IMR-90 (cell line): ENCODE data around the gene CAMK4. TPM values are rescaled to one million over a fixed set of nuclear protein-coding genes. Genes with fewer than 3 reads are reported as not detected.

Experiments
- ATAC-seq: fragments of 200-7000 bp; cut with Tn5 transposase; 2 replicates; pipeline ENCODE4 v1.9.1; 2020; ENCODE audit warnings: low read depth, mild to moderate bottlenecking, moderate library complexity
- BruUV-seq: library from RNA; stranded (reverse); fragments of 400-500 nt; replicated peaks from 2 replicates; lab custom pipeline; 2021; lab: Mats Ljungman, UMichigan
- CTCF ChIA-PET: fragments of 300-600 bp; formaldehyde crosslinking; extraction: SDS; loops from one replicate; lab custom pipeline; 2021; ENCODE audit warnings: antibody characterized with exemption; lab: Yijun Ruan, JAX
- POLR2A ChIA-PET: fragments of 300-600 bp; sonication (Branson Sonifier 250); formaldehyde crosslinking; loops from one replicate; lab custom pipeline; 2022; ENCODE audit warnings: antibody characterized with exemption; ENCODE audit not compliant: unreplicated experiment; lab: Charles Lee
- DNase-seq: peaks from one replicate; pipeline ENCODE4 v3.0.0; 2013
- H2AFZ ChIP-seq: replicated peaks from 2 replicates; pipeline ENCODE3; 2013; ENCODE audit warnings: low read length, mild to moderate bottlenecking; ENCODE audit not compliant: poor library complexity
- H2AK5ac ChIP-seq: 2 replicates; pipeline ENCODE4 v1.6.1; 2013; ENCODE audit warnings: low read depth, low read length, inconsistent platforms
- H2AK9ac ChIP-seq: replicated peaks from 2 replicates; pipeline ENCODE3; 2013; ENCODE audit warnings: mild to moderate bottlenecking, low read depth, low read length, moderate library complexity; ENCODE audit not compliant: poor library complexity
- H2BK120ac ChIP-seq: 2 replicates; pipeline ENCODE4 v1.6.1; 2013; ENCODE audit warnings: low read depth, low read length, inconsistent platforms
- H2BK15ac ChIP-seq: 3 replicates; pipeline ENCODE4 v1.6.1; 2013; ENCODE audit warnings: low read depth, low read length, inconsistent platforms
- H2BK20ac ChIP-seq: 2 replicates; pipeline ENCODE4 v1.6.1; 2013; ENCODE audit warnings: low read depth, mild to moderate bottlenecking, inconsistent platforms, low read length, moderate library complexity
- H2BK5ac ChIP-seq: 2 replicates; pipeline ENCODE4 v1.6.1; 2013; ENCODE audit warnings: mild to moderate bottlenecking, low read depth, low read length, inconsistent platforms; ENCODE audit not compliant: poor library complexity, severe bottlenecking
- H3K14ac ChIP-seq: replicated peaks from 2 replicates; pipeline ENCODE4 v1.6.1; 2013; ENCODE audit warnings: low read depth, low read length, inconsistent platforms
- H3K18ac ChIP-seq: 2 replicates; pipeline ENCODE4 v1.6.1; 2013; ENCODE audit warnings: low read depth, low read length, control low read depth
- H3K23ac ChIP-seq: 2 replicates; pipeline ENCODE4 v1.6.1; 2013; ENCODE audit warnings: low read depth, low read length, inconsistent platforms
- H3K27ac ChIP-seq: 2 replicates; pipeline ENCODE4 v1.5.1; 2013; ENCODE audit warnings: mild to moderate bottlenecking, control low read depth, low read length; ENCODE audit not compliant: insufficient read depth
- H3K27me3 ChIP-seq: 2 replicates; pipeline ENCODE4 v1.6.1; 2013; ENCODE audit warnings: low read length; ENCODE audit not compliant: control insufficient read depth, insufficient read depth
- H3K36me3 ChIP-seq: 2 replicates; pipeline ENCODE4 v1.6.1; 2013; ENCODE audit warnings: low read length, mixed read lengths; ENCODE audit not compliant: control insufficient read depth, insufficient read depth
- H3K4ac ChIP-seq: 2 replicates; pipeline ENCODE4 v1.6.1; 2013; ENCODE audit warnings: low read depth, low read length, inconsistent platforms
- H3K4me1 ChIP-seq: 2 replicates; pipeline ENCODE4 v1.6.1; 2013; ENCODE audit warnings: low read length, mixed read lengths; ENCODE audit not compliant: control insufficient read depth, insufficient read depth
- H3K4me2 ChIP-seq: 2 replicates; pipeline ENCODE4 v1.6.1; 2013; ENCODE audit warnings: low read depth, mild to moderate bottlenecking, control low read depth, low read length, moderate library complexity
- H3K4me3 ChIP-seq: 2 replicates; pipeline ENCODE4 v1.5.1; 2013; ENCODE audit warnings: low read depth, mild to moderate bottlenecking, control low read depth, low read length, moderate library complexity; ENCODE audit not compliant: insufficient read depth
- H3K56ac ChIP-seq: 2 replicates; pipeline ENCODE4 v1.6.1; 2013; ENCODE audit warnings: low read length, inconsistent platforms; ENCODE audit not compliant: insufficient read depth; ENCODE audit errors: extremely low read depth
- H3K79me1 ChIP-seq, 2 experiments: 2 replicates each; pipeline ENCODE4 v1.6.1; 2013; ENCODE audit warnings: low read length in 2 of 2, inconsistent platforms in 1 of 2, low read depth in 1 of 2
- H3K9ac ChIP-seq: 2 replicates; pipeline ENCODE4 v1.6.1; 2013; ENCODE audit warnings: low read depth, low read length, control low read depth
- H3K9me1 ChIP-seq: 2 replicates; pipeline ENCODE4 v1.6.1; 2013; ENCODE audit warnings: low read length, inconsistent platforms; ENCODE audit not compliant: insufficient read depth
- H3K9me3 ChIP-seq: 2 replicates; pipeline ENCODE4 v1.6.1; 2013; ENCODE audit warnings: low read length; ENCODE audit not compliant: control insufficient read depth, insufficient read depth
- H4K20me1 ChIP-seq: 2 replicates; pipeline ENCODE4 v1.6.1; 2013; ENCODE audit warnings: low read length, inconsistent platforms; ENCODE audit not compliant: insufficient read depth
- H4K5ac ChIP-seq: 2 replicates; pipeline ENCODE4 v1.6.1; 2013; ENCODE audit warnings: mild to moderate bottlenecking, low read depth, low read length, control low read depth
- H4K8ac ChIP-seq, 2 experiments: 2 replicates each; pipeline ENCODE4 v1.6.1; 2013; ENCODE audit warnings: low read depth in 2 of 2, low read length in 2 of 2, control low read depth in 1 of 2, inconsistent platforms in 1 of 2
- H4K91ac ChIP-seq: 2 replicates; pipeline ENCODE4 v1.6.1; 2013; ENCODE audit warnings: low read depth, low read length, inconsistent platforms; ENCODE audit not compliant: insufficient read depth
- CEBPB ChIP-seq: IDR thresholded peaks from 2 replicates; pipeline ENCODE4 v1.6.1; 2012; ENCODE audit warnings: low read depth, low read length, improper control_type of control experiment
- FOS ChIP-seq: fragments of 150-350 bp; IDR thresholded peaks from 2 replicates; pipeline ENCODE4 v1.6.1; 2016; ENCODE audit warnings: low read depth, low read length
- NFE2L2 ChIP-seq: fragments of 150-350 bp; IDR thresholded peaks from 2 replicates; pipeline ENCODE4 v1.6.1; 2016; ENCODE audit warnings: low read depth, mild to moderate bottlenecking, low read length
- POLR2A ChIP-seq: IDR thresholded peaks from 2 replicates; pipeline ENCODE4 v1.6.1; 2012; ENCODE audit warnings: mild to moderate bottlenecking, low read depth, low read length
- RAD21 ChIP-seq: IDR thresholded peaks from 2 replicates; pipeline ENCODE4 v1.6.1; 2012; ENCODE audit warnings: low read length, improper control_type of control experiment
- WGBS, 2 experiments: methylation state at CpG; one replicate each; pipeline versions ENCODE4 v1.1.5 to v1.1.7; 2013; ENCODE audit warnings: missing lambda C conversion rate in 2 of 2; ENCODE audit not compliant: insufficient read length in 1 of 2; ENCODE audit errors: extremely low coverage in 2 of 2; 5-methylcytosine and 5-hydroxymethylcytosine counted together
- dilution Hi-C: fragments of 300-500 bp; cut with HindIII; formaldehyde crosslinking; loops from one replicate; pipeline ENCODE4 v1.14.3; 2018; ENCODE audit warnings: low sequenced_read_pairs; ENCODE audit not compliant: unreplicated experiment
- in situ Hi-C: fragments of 300-500 bp; cut with MboI; formaldehyde crosslinking; loops from 3 replicates; pipeline ENCODE4 v1.14.3; 2019; ENCODE audit warnings: low sequenced_read_pairs, inconsistent platforms, mixed read lengths
- intact Hi-C: fragments of 100-400 bp; cut with micrococcal nuclease; formaldehyde crosslinking; loops from 2 replicates; pipeline ENCODE4 v1.10.0; 2022
- polyA plus RNA-seq, 3 experiments: library from polyadenylated mRNA; depleted of rRNA; stranded (reverse); fragments of >200 nt; gene quantifications; 2 replicates each; pipeline ENCODE4 v1.2.3, GENCODE V29; 2012; ENCODE audit warnings: low replicate concordance in 1 of 3
- total RNA-seq: library from RNA; depleted of rRNA; stranded (reverse); fragments of >200 nt; gene quantifications from 2 replicates; pipeline ENCODE4 v1.2.3, GENCODE V29; 2012
- TF ChIP-seq, protein P1 (sequence below): fragments of 150-350 bp; IDR thresholded peaks from 2 replicates; pipeline ENCODE4 v1.6.1; 2016; ENCODE audit warnings: low read depth, mild to moderate bottlenecking, low read length, moderate library complexity, borderline replicate concordance

CAMK4 gene
- total and polyA plus RNA-seq, 2 of the 4 experiments (the other 2 are of a cell fraction), result 3.7 to 4.8 TPM

DNA sequence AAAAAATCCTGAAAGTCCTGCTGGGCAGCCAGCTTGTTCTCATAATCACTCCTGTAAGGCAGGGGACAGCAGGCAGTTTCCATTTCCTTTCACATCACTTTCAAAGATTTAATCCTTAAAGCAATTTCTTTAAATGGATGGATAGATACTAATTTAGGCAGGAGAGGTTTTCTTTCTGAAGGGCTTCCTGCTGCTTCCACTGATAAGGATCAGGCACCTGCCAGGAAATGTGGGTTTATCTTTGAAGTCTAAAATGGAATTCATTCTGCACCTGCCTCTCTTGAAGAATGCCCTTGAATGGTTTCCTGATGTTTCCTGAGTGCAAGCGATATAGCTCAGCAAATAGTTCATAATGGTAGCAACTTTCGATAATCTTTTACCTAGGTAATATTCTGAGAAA lies 223.6 kb downstream of the CAMK4 start:
- no peak overlapping the region for H2AFZ ChIP-seq
- no peak overlapping the region for H4K5ac ChIP-seq
- dilution Hi-C loops (no loop called here), in situ Hi-C loops (no loop called here), intact Hi-C loops (no loop called here)
- no peak overlapping the region for H2BK15ac ChIP-seq
- WGBS, 2 experiments, result no CpG with 5 or more reads among the region's 2 CpGs
- no peak overlapping the region for H2AK5ac ChIP-seq
- no peak overlapping the region for H3K56ac ChIP-seq
- no peaks in the 10 kb centered on the region for H3K27me3 ChIP-seq
- H3K4me1 ChIP-seq, result no peaks in the 10 kb centered on the region
- DNase-seq (no peak), ATAC-seq (no peak)
- H2BK20ac ChIP-seq, result no peak overlapping the region
- H3K4me3 ChIP-seq, result no peak overlapping the region
- H3K4me2 ChIP-seq, result no peak overlapping the region
- H3K14ac ChIP-seq, result no peak overlapping the region
- no peak overlapping the region for H2BK5ac ChIP-seq
- H3K4ac ChIP-seq, result no peak overlapping the region
- H4K20me1 ChIP-seq, result no peaks in the 10 kb centered on the region
- H3K23ac ChIP-seq, result no peak overlapping the region
- H3K27ac ChIP-seq, result no peak overlapping the region
- H3K18ac ChIP-seq, result no peak overlapping the region; the same call in 1 of the 2 replicates
- H3K9me3 ChIP-seq, result no peaks in the 10 kb centered on the region
- H3K79me1 ChIP-seq, result no peaks in the 10 kb centered on the region
- BruUV-seq, result no TSS peak
- CTCF ChIA-PET, result no interaction called here
- H3K36me3 ChIP-seq, result no peaks in the 10 kb centered on the region
- no peaks in the 10 kb centered on the region; the same call in 1 of the 2 replicates for H3K9me1 ChIP-seq
- H3K9ac ChIP-seq, result no peak overlapping the region
- POLR2A ChIA-PET, result no interaction called here
- TF ChIP-seq RAD21 (no peak), FOS (no peak), CEBPB (no peak), NFE2L2 (no peak), POLR2A (no peak)
- TF ChIP-seq, protein P1, sequence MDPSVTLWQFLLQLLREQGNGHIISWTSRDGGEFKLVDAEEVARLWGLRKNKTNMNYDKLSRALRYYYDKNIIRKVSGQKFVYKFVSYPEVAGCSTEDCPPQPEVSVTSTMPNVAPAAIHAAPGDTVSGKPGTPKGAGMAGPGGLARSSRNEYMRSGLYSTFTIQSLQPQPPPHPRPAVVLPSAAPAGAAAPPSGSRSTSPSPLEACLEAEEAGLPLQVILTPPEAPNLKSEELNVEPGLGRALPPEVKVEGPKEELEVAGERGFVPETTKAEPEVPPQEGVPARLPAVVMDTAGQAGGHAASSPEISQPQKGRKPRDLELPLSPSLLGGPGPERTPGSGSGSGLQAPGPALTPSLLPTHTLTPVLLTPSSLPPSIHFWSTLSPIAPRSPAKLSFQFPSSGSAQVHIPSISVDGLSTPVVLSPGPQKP, result no peak
- no peak overlapping the region for H4K91ac ChIP-seq
- H2AK9ac ChIP-seq, result no peak overlapping the region
- no peak overlapping the region for H2BK120ac ChIP-seq
- no peak overlapping the region for H4K8ac ChIP-seq
